A673 (cell line): ENCODE data around the gene IGSF1. TPM values are rescaled to one million over a fixed set of nuclear protein-coding genes. Genes with fewer than 3 reads are reported as not detected.

ENCODE experiments used
- BruUV-seq: library from RNA; stranded (reverse); fragments of 400-500 nt; replicated peaks from 2 replicates; lab custom pipeline; 2021; lab: Mats Ljungman, UMichigan
- CTCF ChIA-PET: fragments of 300-600 bp; sonication (Branson Sonifier 250); formaldehyde crosslinking; loops from one replicate; lab custom pipeline; 2022; ENCODE audit warnings: antibody characterized with exemption; lab: Charles Lee
- POLR2A ChIA-PET: fragments of 300-600 bp; sonication (Branson Sonifier 250); formaldehyde crosslinking; loops from one replicate; lab custom pipeline; 2022; ENCODE audit warnings: antibody characterized with exemption; ENCODE audit not compliant: low non-redundant PET; lab: Charles Lee
- DNase-seq: peaks from one replicate; pipeline ENCODE4 v3.0.0-alpha.2; 2015; ENCODE audit warnings: low spot score
- H3K27ac ChIP-seq: fragments of 200-600 bp; sonication (generic); 2 replicates; pipeline ENCODE4 v1.5.1; 2016; ENCODE audit warnings: mixed run types, low read depth, mild to moderate bottlenecking, mixed read lengths, antibody characterized with exemption, low read length; ENCODE audit not compliant: poor library complexity, severe bottlenecking
- H3K27me3 ChIP-seq: fragments of 200-600 bp; sonication (generic); replicated peaks from 2 replicates; pipeline ENCODE4 v1.6.1; 2017; ENCODE audit warnings: mixed run types, low read depth, mild to moderate bottlenecking, mixed read lengths, antibody characterized with exemption, low read length; ENCODE audit not compliant: insufficient read depth, poor library complexity
- H3K36me3 ChIP-seq: fragments of 200-600 bp; sonication (generic); 2 replicates; pipeline ENCODE4 v1.6.1; 2016; ENCODE audit warnings: mixed run types, mild to moderate bottlenecking, mixed read lengths, antibody characterized with exemption, low read length; ENCODE audit not compliant: insufficient read depth, poor library complexity, severe bottlenecking
- H3K4me1 ChIP-seq: fragments of 200-600 bp; sonication (generic); 2 replicates; pipeline ENCODE4 v1.6.1; 2017; ENCODE audit warnings: mixed run types, mild to moderate bottlenecking, mixed read lengths, antibody characterized with exemption, low read length; ENCODE audit not compliant: insufficient read depth, poor library complexity, severe bottlenecking
- H3K4me3 ChIP-seq: fragments of 200-600 bp; sonication (generic); 2 replicates; pipeline ENCODE4 v1.5.1; 2016; ENCODE audit warnings: low read depth, mixed run types, mild to moderate bottlenecking, mixed read lengths, low read length; ENCODE audit not compliant: poor library complexity, severe bottlenecking
- H3K9me3 ChIP-seq: fragments of 200-600 bp; sonication (generic); 2 replicates; pipeline ENCODE4 v1.6.1; 2016; ENCODE audit warnings: mixed run types, low read depth, mild to moderate bottlenecking, mixed read lengths, antibody characterized with exemption, low read length; ENCODE audit not compliant: poor library complexity, severe bottlenecking
- EZH2 ChIP-seq: fragments of 200-600 bp; sonication (generic); IDR thresholded peaks from 2 replicates; pipeline ENCODE4 v1.6.1; 2017; ENCODE audit warnings: borderline replicate concordance, low read depth, mild to moderate bottlenecking, mixed read lengths, antibody characterized with exemption, low read length; ENCODE audit not compliant: poor library complexity, severe bottlenecking
- intact Hi-C: fragments of 100-400 bp; cut with micrococcal nuclease; formaldehyde crosslinking; loops from one replicate; pipeline ENCODE4 v1.10.0; 2022; ENCODE audit not compliant: unreplicated experiment
- total RNA-seq: library from RNA; stranded (reverse); gene quantifications from 2 replicates; pipeline ENCODE4 v1.2.3, GENCODE V29; 2021
- TF ChIP-seq, protein P1 (sequence below): fragments of 300-800, 200-600 bp; sonication (generic); conservative IDR thresholded peaks from 2 replicates; pipeline ENCODE4 v1.5.1; 2017; ENCODE audit warnings: low read depth, mild to moderate bottlenecking, antibody characterized with exemption, low read length, moderate library complexity, mixed read lengths

IGSF1 gene
- total RNA-seq, 1 experiment from 2014 or later = not detected

DNA sequence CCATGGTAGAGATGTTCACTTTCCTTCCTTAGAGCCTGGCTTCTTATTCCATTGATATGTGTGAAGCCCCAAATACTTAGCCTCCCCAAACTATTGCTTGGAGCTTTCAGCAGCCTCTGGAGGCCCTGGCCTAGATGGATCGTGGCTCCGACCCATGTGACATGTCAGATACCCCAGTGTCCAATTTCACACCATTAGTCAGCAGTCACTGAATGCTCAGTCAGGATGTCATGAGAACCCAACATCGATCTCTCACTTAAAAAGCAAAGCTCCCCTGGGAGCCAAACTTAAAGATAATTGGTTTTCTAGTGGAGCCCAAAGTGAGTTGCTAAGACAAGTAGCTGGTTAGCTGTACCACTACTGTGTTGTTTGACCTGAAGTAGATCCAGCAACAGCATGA is 41.6 kb upstream of the IGSF1 start:
- no TSS peak for BruUV-seq
- ChIA-PET CTCF (interaction anchor here (0.6 kb wide), 1 partner anchor 14 kb away, joined by 3 read pairs; no protein-coding TSS in a partner anchor), POLR2A (no interaction called here)
- Histone ChIP-seq H3K9me3 (no peaks in the 10 kb centered on the region), H3K36me3 (no peaks in the 10 kb centered on the region), H3K27me3 (peaks cover 24% of the 10 kb centered on the region), H3K4me1 (no peaks in the 10 kb centered on the region), H3K27ac (no peak overlapping the region), H3K4me3 (no peak overlapping the region)
- intact Hi-C loops = no loop called here
- no peak for DNase-seq
- TF ChIP-seq EZH2 = no peak
- TF ChIP-seq, protein P1, sequence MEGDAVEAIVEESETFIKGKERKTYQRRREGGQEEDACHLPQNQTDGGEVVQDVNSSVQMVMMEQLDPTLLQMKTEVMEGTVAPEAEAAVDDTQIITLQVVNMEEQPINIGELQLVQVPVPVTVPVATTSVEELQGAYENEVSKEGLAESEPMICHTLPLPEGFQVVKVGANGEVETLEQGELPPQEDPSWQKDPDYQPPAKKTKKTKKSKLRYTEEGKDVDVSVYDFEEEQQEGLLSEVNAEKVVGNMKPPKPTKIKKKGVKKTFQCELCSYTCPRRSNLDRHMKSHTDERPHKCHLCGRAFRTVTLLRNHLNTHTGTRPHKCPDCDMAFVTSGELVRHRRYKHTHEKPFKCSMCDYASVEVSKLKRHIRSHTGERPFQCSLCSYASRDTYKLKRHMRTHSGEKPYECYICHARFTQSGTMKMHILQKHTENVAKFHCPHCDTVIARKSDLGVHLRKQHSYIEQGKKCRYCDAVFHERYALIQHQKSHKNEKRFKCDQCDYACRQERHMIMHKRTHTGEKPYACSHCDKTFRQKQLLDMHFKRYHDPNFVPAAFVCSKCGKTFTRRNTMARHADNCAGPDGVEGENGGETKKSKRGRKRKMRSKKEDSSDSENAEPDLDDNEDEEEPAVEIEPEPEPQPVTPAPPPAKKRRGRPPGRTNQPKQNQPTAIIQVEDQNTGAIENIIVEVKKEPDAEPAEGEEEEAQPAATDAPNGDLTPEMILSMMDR = no peak

DNA sequence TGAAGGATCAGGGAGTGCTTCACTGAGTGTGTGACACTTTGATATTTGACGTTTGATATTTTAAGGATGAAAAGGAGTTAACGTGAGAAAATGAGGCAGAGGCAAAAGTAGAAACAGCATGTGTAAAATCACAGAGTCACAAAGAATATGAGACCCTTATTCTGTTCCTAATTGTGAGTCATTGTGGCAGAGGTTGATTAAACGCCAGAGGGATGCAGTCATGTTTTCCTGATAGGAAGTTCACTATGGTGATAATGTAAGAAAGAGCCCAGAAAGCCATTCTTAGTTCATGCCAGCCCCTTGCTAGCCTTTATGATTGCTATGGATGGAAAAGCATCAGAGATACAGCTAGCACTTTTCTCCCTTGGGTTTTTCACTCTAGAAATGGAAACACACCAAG is 33.5 kb upstream of the IGSF1 start:
- BruUV-seq = no TSS peak
- Histone ChIP-seq H3K27me3 (peaks cover 15% of the 10 kb centered on the region), H3K36me3 (no peaks in the 10 kb centered on the region), H3K9me3 (no peaks in the 10 kb centered on the region), H3K4me3 (no peak overlapping the region), H3K27ac (no peak overlapping the region), H3K4me1 (no peaks in the 10 kb centered on the region)
- no peak for TF ChIP-seq EZH2
- TF ChIP-seq, protein P1 = no peak
- DNase-seq = no peak
- CTCF ChIA-PET = no interaction called here
- POLR2A ChIA-PET = no interaction called here
- intact Hi-C loops = no loop called here

DNA sequence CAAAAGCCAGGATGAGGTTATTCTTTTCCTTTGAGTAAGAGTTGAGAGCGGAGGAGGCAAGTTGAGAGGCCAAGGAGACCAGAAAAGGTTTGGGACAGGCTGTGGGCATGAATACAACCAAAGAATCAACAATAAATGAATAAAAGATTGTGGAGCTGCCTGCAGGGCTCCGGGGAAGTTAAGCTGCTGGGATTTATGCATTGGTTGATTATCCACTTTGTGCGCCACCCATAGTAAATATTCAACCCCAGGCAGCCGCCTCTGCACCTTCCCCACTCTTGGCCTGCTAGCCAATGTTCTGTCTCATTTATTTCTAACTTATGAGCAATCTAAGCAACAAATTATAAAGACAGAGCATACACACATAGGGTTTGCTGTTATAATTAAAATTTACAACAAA is 28.2 kb upstream of the IGSF1 start:
- intact Hi-C loops = no loop called here
- Histone ChIP-seq H3K27ac (no peak overlapping the region), H3K4me1 (no peaks in the 10 kb centered on the region), H3K4me3 (no peak overlapping the region), H3K9me3 (no peaks in the 10 kb centered on the region), H3K36me3 (no peaks in the 10 kb centered on the region), H3K27me3 (peaks cover 26% of the 10 kb centered on the region)
- TF ChIP-seq, protein P1 = no peak
- no peak for TF ChIP-seq EZH2
- DNase-seq = no peak
- ChIA-PET POLR2A (no interaction called here), CTCF (no interaction called here)
- BruUV-seq = no TSS peak
